SK-N-MC (cell line): ENCODE results near the gene CAST.

Experiments used
- EZH2 ChIP-seq: fragments of 200-600 bp; sonication (generic); IDR thresholded peaks from one replicate; pipeline ENCODE4 v1.6.1; 2017; ENCODE audit warnings: antibody characterized with exemption
- POLR2AphosphoS5 ChIP-seq: IDR thresholded peaks from 2 replicates; pipeline ENCODE4 v1.6.1; 2012; ENCODE audit warnings: mild to moderate bottlenecking, low read depth, low read length, borderline replicate concordance

GRCh38 chr5:96671441-96671840, 9.3 kb downstream of the CAST start:
- TF ChIP-seq EZH2 (no peak), POLR2AphosphoS5 (no peak)
